ENCODE measurements around the gene DCTD.

- TF ChIP-seq CTCF (IDR thresholded peaks at IDR 0.05) (no peak), POLR2A (IDR thresholded peaks at IDR 0.05) (no peak)
Measured at GRCh38 chr4:182908124-182908523, 9.1 kb downstream of the DCTD start.

Measured in body of pancreas (tissue), 4 donors.